ENCODE data around the gene POLR3H.

The POLR3H gene

GRCh38 chr22:41535244-41535643 lies 9.0 kb downstream of the POLR3H start:
- no peak for DNase-seq (ENCODE audit: low read depth)

DNA sequence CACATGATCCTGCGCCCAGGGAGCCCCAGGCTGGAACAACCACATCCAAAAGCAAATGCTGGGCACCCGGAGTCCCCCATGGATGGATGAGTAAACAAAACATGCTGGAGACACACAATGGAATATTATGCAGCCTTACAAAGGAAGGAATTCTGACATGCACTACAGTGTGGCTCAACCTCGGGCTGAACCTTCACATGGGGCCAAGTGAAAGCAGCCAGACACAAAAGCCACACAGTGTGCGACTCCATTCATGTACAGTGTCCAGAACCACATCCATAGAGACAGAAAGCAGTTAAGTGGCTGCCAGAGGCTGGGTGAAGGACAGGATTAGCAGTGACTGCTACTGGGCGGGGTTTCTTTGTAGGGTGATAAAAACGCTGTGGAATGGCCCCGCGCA lies 10.1 kb downstream of the POLR3H start:
- DNase-seq (ENCODE audit: low read depth) = no peak

GRCh38 chr22:41532908-41533825 lies 11.1 kb downstream of the POLR3H start:
- DNase-seq (ENCODE audit: low read depth) = peak; percentile 37

DNA sequence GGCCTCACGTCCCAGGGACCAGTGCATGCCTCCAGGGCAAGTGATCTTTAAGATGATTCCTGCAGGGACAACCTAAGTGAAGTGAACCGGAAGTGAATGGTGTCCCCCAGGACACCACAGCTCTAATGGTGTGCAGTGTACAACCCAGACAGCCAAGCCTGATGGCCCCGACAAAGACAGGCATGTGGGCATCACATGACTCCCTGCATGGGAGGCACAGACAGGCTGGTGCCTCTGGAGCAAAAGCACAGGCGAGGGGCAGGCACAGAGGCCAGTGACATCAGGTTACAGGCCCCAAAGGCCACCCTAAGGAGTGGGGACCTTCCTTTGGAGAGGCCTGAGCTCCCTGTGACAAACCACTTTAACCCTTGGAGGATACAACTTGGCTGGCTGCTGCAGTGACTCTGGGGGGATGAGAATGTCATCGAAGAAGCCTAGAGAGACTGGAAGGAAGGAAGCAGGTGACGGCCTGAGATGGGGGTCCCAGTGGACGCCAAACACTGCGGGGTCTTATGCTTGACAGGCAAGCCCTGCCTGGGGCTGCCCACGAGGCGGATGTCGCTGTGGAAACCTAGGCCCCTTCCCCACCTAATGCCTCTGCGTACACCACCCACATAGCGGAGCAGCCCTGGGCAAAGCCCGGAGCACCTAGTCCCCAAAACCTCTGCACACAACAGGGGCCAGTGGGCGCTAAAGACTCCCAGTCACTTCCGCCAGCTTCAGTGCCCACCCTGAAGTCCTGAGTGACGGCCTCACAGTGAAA lies 12.4 kb downstream of the POLR3H start:
- DNase-seq (ENCODE audit: low read depth) = no peak

- DNase-seq (ENCODE audit: low read depth) = no peak
These were observed 13.2 kb downstream of the POLR3H start for GRCh38 chr22:41530890-41531714.

- no peak for DNase-seq (ENCODE audit: low read depth)
These were observed 15.2 kb downstream of the POLR3H start for GRCh38 chr22:41528938-41529561.

GRCh38 chr22:41528132-41528766 lies 16.0 kb downstream of the POLR3H start:
- no peak for DNase-seq (ENCODE audit: low read depth)

GRCh38 chr22:41526830-41527799 lies 17.2 kb downstream of the POLR3H start:
- no peak for DNase-seq (ENCODE audit: low read depth)

DNA sequence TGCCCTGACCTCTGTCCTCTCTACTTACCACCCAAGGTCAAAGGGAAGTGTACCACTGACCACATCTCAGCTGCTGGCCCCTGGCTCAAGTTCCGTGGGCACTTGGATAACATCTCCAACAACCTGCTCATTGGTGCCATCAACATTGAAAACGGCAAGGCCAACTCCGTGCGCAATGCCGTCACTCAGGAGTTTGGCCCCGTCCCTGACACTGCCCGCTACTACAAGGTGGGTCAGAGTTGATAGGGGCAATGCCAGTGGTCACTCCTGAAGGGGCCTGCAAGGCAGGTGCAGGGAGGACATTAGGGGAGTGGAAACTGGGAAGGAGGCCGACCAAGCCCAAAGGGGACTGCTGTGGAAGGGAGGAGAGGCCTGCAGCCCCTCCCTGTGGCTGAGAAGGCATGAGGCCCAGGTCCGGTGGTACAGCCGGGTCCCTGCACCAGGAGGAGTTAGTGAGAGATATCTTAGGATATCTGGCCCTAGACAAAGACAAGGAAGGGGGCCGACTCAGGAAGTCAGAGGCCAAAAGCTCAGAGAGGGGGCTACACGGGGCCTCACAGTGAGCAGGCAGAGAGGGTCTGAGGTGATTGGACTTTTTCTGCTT lies 17.9 kb downstream of the POLR3H start:
- no peak for DNase-seq (ENCODE audit: low read depth)

- DNase-seq (ENCODE audit: low read depth) = no peak
These were observed 18.6 kb downstream of the POLR3H start for GRCh38 chr22:41525450-41526225.

DNA sequence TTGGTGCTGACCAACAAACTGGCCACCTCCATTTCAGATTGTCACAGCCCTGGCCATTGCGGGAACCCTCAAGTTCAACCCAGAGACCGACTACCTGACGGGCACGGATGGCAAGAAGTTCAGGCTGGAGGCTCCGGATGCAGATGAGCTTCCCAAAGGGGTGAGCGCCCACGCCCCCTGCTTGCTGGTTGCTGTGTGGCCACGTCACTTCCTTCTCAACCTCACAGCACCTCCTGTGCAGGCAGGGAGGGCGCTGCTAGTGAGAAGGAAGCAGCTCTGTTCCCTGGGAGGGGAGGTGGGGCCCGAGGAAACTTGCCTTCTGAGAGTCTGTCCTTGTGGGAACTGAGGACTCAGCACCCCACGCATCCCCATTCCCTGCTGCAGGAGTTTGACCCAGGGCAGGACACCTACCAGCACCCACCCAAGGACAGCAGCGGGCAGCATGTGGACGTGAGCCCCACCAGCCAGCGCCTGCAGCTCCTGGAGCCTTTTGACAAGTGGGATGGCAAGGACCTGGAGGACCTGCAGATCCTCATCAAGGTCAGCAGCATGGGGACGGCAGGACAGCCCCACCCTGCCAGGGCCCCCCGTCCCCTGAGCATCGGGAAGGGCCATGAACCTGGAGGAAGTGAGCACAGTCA lies 19.3 kb downstream of the POLR3H start:
- DNase-seq (ENCODE audit: low read depth) = no peak

DNA sequence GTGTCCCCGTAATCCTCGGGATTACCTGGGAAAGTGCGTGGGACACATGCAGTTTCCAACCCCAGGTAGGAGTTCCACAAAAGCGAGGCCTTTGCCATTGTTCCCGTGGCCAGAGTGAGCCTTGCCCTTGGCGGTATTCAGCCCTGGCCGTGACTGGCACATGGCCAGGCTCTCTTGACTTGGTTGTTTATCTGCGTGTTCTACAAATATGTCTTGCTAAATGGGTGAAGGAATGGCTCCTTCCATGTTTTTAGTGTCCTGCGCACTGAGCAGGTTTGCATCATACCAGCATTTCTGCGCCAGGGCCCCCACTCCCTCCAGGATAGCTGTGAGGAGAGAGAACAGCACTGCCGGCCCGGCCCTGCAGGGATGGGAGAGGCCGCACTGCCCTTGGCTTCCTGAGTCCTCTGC lies 20.0 kb downstream of the POLR3H start:
- peak; percentile 81 for DNase-seq (ENCODE audit: low read depth)

DNA sequence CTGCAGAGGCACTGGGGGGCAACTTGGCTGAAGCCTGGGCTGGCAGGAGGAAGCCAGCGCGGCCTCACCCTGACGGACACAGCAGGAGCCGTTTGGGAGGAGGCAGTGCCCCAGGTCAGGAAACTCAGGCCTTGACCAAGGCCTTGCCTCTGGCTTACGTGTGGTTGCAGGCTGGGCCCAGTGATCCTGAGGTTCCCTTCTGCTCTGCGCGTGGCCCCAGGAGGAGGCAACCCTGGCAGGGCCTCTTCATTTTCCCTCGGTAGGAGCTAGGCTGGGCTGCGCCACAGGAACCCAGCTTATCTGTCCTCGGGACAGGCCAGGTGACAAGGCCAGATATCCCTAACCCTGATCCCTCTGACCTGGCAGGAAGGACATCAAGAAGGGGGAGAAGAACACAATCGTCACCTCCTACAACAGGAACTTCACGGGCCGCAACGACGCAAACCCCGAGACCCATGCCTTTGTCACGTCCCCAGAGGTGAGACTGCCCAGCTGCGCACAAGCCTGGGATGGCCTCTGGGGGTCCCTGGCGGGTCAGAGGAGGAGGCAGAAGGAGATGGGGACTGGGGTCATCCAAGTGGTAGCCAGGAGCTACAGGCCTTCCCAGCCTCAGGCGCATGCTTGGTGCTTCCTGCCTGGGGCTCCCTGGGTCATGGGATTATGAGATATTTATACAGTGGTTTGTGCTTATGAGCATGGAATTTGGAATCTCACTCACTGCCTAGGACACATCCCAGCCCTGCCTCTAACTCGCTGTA lies 20.6 kb downstream of the POLR3H start:
- DNase-seq (ENCODE audit: low read depth) = peak; percentile 76

- no peak for DNase-seq (ENCODE audit: low read depth)
These were observed 21.5 kb downstream of the POLR3H start for GRCh38 chr22:41522813-41523212.

- DNase-seq (ENCODE audit: low read depth) = no peak
These were observed 23.1 kb downstream of the POLR3H start for GRCh38 chr22:41521126-41521525.

- no peak for DNase-seq (ENCODE audit: low read depth)
These were observed 26.3 kb downstream of the POLR3H start for GRCh38 chr22:41518048-41518347.

GRCh38 chr22:41517172-41518047 lies 26.9 kb downstream of the POLR3H start:
- DNase-seq (ENCODE audit: low read depth) = peak; percentile 46

Data from fibroblast of gingiva (primary cell).